Measurements from ENCODE around the gene CHAD.

Gene CHAD, protein sequence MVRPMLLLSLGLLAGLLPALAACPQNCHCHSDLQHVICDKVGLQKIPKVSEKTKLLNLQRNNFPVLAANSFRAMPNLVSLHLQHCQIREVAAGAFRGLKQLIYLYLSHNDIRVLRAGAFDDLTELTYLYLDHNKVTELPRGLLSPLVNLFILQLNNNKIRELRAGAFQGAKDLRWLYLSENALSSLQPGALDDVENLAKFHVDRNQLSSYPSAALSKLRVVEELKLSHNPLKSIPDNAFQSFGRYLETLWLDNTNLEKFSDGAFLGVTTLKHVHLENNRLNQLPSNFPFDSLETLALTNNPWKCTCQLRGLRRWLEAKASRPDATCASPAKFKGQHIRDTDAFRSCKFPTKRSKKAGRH

GRCh38 chr17:50468304-50469207 lies at the start of gene CHAD:
Gene CHAD (minus strand): TSS chr17:50468880. CDS start chr17:50468813, 67 bp downstream.
- DNase-seq (ENCODE audit: low read depth in 2 of 2), result no peak

DNA sequence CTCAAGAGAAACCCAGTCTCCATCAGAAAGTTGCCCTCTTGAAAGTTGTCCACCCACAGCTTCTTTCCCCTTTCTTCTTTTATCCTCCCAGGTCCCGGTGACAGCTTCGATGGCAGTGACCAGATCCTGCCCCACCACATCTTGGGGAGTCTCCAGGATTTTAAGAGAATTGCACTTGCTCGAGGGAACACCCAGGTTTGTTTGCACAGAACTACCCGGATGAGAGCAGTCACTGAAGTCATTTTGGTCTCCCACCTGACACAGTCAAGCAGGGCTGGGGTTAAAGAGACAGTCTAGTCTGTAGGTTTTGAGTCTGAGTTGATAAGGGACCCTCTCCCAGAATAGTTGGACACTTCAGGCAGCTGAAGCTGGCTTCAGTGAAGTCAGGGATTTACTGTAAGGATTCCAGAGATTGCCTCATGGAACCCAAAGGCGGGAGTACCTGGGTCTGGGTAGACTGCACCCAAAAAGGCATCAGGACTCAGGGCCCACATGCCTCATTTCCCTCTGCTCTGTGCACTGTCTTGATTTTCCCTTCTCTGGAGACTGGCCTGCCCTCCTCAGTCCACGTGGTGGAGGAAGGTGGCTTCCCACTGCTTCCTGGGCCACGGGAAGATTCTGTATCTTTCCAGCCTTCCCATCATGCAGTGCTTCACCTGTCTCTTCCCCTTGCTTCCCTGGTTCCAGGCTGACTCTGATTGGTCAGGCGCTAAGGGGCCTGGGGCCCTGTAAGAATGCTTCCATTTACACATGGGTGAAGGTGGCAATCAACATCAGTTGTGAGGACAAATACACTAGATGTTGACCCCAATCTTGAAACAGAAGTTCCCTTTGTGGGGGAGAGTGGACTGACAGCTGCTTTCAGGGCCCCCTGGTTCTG lies 49.1 kb upstream of the CHAD start:
- DNase-seq (ENCODE audit: low read depth in 2 of 2), result no peak

DNA sequence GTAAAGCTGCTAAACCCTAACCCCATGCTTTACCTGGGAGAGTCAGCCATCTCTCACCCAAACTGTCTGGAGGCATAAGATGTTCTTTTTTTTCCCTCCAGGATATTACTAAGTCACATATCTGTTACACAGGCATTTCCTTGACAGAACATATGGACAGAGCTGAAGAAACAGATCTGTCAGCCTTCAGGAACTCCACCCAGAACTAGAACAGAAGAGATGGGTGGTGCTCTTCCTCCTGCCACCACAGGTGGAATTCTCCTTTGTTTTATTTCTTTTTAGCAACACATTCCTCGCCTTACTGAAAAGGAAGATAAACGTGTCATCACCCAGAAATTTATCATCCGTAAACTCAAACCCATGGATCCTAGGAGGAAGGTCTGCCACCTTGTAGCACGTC lies 48.3 kb upstream of the CHAD start:
- DNase-seq (ENCODE audit: low read depth in 2 of 2), result no peak

DNA sequence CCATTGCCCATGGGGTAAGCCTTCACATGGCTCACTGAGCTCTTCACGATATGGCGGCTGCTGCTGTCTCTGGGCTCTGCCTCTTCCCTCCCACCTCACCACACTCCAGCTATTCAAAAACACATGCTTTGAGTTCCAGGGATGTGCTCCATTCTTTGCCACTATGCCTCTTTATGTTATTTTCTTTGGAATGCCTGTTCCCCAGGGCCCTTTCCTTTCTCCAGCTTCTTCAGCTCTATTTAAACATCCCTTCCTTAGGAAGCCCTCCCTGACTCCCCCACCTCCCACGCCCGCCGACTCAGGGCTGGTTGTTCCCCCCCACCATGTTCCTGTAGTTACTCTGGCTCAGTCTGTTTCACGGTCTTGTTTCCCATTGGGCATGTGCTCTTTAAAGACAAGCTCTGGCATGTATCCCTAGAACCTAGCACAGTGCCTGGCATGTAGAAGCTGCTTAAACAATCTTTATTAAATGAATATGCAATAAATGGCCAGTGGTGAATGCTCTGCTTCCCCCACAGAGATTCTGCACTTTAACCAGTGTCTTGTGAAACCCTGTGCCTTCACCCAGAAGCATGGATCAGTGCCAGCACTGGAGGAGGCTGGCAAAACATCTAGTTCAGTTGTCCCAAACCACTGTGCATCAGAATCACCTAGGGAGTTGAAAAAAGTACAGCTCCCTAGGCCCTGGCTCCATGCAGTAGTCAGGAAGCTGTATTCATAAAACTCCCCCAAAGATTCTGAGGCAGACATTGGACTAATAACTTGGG lies 46.4 kb upstream of the CHAD start:
- DNase-seq (ENCODE audit: low read depth in 2 of 2), result no peak

DNA sequence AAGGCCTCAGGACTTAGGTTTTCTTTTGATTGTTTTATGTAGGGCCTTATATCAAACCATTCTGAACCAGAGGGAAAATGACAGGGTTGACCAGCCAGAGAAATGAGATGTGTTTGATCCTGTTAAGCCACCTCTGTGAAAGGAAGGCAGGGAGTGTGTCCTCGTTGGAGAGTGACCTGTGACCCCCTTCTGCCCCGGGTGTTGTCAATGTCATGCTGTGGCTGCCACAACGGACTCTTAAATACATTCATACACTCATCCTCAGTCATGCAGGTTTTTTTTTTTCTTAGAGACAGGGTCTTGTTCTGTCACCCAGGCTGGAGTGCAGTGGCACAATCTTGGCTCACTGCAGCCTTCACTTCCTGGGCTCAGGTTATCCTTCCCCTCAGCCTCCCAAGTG lies 45.7 kb upstream of the CHAD start:
- DNase-seq (ENCODE audit: low read depth in 2 of 2), result no peak

GRCh38 chr17:50513495-50513894 lies 44.8 kb upstream of the CHAD start:
- no peak for DNase-seq (ENCODE audit: low read depth in 2 of 2)

DNA sequence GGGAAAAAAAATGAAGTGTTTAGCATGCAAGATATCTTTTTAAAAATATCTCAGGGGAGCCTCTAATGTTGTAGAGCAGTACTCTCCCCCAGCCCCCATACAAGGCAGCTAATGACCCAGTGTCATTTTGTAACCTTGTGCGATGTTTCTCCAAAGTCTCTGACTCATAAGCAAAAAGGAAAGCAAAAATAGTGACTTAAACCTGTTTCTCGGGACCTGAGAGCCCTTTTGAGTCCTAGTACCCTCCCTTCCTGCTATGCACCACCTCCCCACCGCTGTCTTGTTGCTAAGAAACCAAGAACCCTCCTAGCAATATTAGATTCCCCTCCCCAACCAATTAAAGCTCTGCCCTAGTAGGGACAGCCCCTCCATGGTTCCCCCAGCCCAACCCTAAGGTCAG lies 42.4 kb upstream of the CHAD start:
- peak in 1 of 2 donors; percentile 22 for DNase-seq (ENCODE audit: low read depth in 2 of 2)

DNA sequence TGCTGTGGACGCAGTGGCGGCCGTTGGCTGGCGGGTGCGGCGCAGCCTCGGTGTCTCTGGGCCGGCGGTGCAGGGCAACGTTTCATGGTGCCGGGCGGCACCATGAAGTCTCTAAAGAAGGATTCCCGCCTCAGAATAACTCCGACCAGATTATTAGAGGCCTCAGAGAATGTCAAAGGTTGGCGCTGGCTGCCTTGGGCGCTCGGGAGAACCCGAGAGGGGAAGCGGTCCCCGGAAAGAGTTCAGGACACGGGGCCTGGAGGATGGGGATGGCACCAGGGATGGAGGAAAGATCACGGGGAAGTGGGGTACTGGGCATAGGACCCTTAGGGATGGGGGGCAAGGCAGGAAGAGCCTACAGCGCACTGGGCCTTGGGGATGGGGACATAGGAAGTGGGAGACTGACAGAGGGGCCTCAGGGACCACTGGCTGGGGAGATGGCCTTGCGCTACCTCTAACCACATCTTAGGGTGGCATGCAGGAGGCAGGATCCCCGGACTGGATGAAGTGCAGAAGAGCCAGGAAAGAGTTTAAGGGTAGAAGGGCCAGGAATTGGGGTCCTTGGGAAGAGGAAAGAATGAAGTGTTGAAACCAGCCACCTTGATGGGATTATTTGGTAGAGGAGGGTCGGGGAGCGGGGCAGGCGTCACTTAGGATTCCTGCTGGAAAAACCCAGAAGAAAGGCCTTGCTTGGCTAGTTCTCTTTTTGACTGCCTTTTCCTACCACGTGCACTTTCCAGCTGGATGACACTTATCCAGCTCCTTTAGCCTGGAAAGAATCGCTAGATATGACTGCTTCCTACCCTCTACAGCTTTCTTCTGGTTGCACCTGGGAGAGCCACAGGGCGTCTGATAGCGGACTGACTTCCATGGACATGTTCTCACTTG lies 40.1 kb upstream of the CHAD start:
- no peak for DNase-seq (ENCODE audit: low read depth in 2 of 2)

DNA sequence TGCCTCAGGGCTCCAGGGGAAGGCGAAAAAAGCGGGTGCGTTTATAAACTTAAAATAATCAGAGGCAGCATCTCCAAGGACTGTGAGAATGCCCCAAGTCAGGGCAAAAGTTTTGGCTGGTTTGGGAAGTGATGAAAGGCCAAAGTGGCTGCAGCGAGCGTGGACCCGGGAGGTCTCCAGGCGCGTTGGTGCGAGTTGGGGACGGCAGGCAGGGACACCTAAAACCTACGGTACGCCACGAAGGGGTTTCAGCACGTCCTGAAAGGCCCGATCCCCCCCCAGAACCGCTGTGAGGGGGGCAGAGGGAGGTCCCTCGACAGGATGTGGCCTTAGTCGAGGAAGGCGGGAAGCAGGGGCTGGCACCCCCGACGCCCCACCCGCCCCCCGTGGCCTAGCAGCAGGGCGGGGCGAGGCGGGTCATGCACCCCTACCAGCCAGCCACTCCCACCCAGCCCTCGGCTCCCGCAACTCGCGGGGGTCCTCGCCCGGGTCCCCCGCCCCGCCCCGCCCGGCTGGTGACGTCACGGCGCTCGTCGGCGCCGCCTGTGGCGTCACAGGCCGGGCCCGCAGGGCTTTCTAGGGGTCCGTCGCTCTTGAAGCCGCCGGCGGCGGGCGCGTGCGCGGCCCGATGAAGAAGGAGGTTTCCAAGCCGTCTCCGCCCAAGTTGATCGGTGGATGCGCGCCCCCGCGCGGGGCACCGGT lies 39.3 kb upstream of the CHAD start, which contains the start of gene MYCBPAP:
Gene MYCBPAP, plus strand, starts transcription at position 569 of the 702 bp plus-strand sequence. CDS start 236 bp downstream, outside the sequence.
- DNase-seq (ENCODE audit: low read depth in 2 of 2), result peak; percentile 22 to 68

DNA sequence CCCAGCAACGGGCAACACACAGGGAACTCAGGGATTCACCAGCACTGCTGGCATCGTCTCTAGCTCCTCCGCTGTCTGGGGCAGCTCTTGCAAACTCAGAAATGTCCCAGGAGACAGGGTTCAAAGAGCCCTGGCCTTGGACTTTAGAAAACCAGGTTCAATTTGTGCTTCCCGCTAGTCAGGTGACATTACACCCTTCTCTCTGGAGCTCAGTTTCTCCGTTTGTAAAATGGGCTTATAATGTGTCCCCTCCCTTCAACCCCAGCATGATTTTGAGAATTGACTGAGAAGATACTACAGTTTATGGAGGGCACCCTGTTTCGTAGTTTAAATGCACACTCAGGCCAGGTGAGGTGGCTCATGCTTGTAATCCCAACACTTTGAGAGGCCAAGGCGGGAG lies 37.6 kb upstream of the CHAD start:
- no peak for DNase-seq (ENCODE audit: low read depth in 2 of 2)

- no peak for DNase-seq (ENCODE audit: low read depth in 2 of 2)
Measured at GRCh38 chr17:50505591-50506130, 37.0 kb upstream of the CHAD start.

DNA sequence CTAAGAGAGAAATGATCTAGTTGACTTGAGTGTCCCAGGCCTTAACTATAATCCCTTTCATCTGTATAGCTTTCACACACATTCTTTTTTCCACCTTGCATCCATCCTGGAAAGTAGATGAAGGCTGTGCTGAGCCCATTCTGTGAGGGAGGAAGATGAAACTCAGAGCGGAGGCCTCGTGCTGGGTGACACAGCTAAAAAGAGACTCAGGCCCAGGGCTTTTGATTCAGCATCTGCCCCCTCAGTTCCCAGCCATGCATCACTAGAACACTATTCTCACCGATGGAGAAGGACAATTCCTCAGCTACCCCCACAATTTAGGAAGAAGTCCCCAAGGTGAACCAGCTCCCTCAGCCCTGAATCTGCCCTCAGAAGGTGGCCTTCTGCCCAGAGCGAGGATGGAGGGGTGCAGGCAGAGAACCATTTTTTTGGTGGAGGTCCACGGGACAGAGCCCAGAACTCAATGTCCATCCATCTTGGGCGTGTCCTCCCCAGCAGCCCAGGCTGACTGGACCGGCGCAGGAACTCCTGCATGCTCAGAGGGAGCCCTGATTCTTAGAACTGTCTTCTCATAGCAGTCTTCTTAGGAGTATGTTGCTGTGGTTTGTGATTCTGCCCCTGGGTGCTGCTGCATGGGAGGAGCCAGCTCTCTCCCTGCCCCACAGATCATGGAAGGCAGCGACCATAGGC lies 33.8 kb upstream of the CHAD start:
- no peak for DNase-seq (ENCODE audit: low read depth in 2 of 2)

DNA sequence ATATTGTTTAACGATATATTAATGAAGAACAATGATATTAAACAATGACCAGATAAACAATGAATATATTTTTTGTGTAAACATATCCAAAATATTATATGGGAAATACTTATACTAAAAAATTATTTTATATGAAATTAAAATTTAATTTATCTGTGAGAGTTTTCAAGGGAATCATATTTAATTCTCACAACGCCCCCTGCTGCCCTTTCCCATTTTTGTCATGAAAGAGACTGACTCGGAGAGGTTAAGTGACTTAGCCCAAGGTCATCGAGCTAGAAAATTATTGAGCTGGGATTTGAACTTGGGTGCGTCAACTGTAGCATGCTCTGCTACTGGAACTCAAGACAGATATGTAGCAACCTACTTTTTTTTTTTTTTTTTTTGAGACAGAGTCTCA lies 32.4 kb upstream of the CHAD start:
- peak in 1 of 2 donors; percentile 29 for DNase-seq (ENCODE audit: low read depth in 2 of 2)

- no peak for DNase-seq (ENCODE audit: low read depth in 2 of 2)
Measured at GRCh38 chr17:50499721-50500120, 31.0 kb upstream of the CHAD start.

GRCh38 chr17:50499270-50499669 lies 30.6 kb upstream of the CHAD start:
- DNase-seq (ENCODE audit: low read depth in 2 of 2), result no peak

- no peak for DNase-seq (ENCODE audit: low read depth in 2 of 2)
Measured at GRCh38 chr17:50498021-50498874, 29.6 kb upstream of the CHAD start.

GRCh38 chr17:50495918-50496317 lies 27.2 kb upstream of the CHAD start:
- DNase-seq (ENCODE audit: low read depth in 2 of 2), result no peak
